HG02759 (cell line): Measurements from ENCODE around the gene POU2AF3.

ENCODE experiments used
- ATAC-seq: cut with Tn5 transposase; IDR thresholded peaks from one replicate; pipeline ENCODE4 v1.9.1; 2021; ENCODE audit warnings: mild to moderate bottlenecking, moderate library complexity; ENCODE audit not compliant: unreplicated experiment

Gene POU2AF3

DNA sequence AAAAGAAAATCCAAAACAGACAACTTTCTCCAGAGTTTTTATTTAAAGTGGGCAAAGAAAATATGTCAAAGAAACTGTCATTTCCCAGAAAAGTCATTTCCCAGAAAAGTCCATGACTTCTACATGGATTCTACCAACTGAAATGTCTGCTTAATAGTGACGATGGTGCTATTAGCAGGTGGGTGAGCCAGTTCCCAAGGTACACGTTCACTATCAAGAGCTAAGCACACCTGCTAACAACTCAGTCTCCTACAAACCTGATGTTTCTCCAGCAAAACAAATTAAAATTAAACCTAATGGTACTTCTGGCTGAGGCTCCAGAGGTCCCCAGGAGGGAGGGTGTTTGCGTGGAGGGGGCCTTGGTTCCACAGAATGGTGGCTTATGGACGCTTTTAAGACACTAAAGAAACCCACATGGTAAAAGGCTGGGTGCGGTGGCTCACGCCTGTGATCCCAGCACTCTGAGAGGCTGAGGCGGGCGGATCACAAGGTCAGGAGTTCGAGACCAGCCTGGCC, 53.9 kb downstream of the POU2AF3 start:
- no peak for ATAC-seq

DNA sequence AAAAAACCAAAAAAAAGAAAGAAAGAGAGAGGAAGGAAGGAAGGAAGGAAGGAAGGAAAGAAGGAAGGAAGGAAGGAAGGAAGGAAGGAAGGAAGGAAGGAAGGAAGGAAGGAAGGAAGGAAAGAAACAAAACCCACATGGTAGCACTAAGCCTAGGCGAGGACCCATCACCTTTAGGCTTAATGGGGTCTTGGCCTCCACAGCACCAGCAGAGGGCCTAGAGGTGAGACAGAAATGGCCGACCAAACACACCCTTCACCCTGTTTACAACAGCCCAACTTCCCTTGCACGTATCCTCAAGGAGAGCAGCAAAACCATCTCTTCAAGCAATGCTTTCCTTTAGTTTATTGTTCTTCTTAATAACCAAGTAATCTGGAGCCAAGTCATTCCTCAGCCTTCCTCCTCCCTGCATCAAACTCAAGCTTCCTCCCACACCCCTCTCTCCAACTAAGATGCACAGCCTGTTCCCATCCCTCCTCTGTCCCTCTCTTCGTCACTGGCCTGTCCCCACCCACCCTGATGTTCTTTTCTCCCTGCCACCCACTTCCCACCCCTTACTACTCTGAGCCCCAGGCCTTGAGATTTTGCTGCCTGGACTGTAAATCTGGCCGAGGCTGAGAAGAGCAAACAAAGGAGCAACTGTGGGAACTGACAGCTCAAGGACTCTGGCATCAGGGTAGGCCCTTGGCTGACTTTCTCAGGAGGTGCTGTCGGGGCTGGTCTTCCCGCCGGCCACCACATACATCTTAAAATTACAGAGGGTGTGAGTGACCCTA, 54.8 kb downstream of the POU2AF3 start:
- no peak for ATAC-seq

- ATAC-seq, result no peak
Observed at GRCh38 chr11:111353776-111354600, 55.6 kb downstream of the POU2AF3 start.

GRCh38 chr11:111354601-111354891, 56.2 kb downstream of the POU2AF3 start:
- ATAC-seq, result no peak

DNA sequence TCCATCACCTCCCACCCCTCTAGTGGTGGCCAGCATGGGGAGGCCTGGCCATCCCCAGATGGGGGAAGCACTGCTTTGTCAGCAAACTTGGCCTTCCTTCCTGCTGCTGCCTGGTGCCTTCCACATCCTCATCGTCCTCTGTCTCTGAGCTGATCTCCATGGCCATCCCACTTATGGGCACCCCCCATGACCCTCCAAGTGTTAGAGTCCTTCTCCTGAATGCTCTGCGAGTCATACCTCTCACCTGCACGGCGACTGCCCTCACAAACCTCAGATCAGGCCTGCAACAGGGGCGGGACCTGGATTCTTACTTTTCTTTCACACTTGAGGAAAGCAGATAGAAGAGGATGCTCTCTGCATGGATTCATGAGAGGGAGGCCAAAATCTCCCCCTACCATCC, 56.8 kb downstream of the POU2AF3 start:
- no peak for ATAC-seq

- ATAC-seq, result no peak
Observed at GRCh38 chr11:111355956-111356659, 57.8 kb downstream of the POU2AF3 start.

- no peak for ATAC-seq
Observed at GRCh38 chr11:111356660-111357048, 58.3 kb downstream of the POU2AF3 start.

- ATAC-seq, result no peak
Observed at GRCh38 chr11:111357150-111358037, 59.0 kb downstream of the POU2AF3 start.
